ENCODE measurements around the gene TPRKB. TPM values are rescaled to one million over a fixed set of nuclear protein-coding genes. Genes with fewer than 3 reads are reported as not detected.
"Not testable (repeated sequence)": the region's sequence is repeated elsewhere in the genome, so short reads cannot be mapped to it uniquely, and the experiment has no call there.

Gene TPRKB
- polyA plus RNA-seq, 1 donor (not counting 4 experiments of a cell fraction or from before 2014, with no cell fraction given) = 58.4 TPM

DNA sequence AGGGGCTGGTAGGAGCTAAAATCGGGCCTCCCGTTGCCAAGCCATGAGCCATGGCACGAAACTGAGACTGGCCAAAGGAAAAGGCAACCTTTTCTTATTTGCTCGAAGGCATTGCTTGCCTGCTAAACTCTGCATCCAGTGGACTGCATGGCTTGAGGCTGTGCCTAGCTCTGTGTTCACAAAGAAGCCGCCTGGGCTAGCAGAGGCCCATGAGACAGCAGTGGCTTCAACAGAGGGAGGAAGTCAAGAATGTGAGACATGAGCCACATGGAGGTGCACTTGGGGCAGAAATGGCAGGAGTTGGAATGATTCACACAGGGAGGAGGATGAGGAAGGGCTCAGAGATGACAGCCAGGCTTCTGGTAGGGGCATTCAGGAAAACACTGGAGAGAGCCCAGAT is 33.5 kb downstream of the TPRKB start:
- Histone ChIP-seq H3K4me3 (ENCODE audit: control insufficient read depth in 2 of 3, extremely low read depth in 1 of 3, insufficient read depth in 2 of 3, low read depth in 1 of 3, low read length in 3 of 3) (no peak overlapping the region), H3K9ac (ENCODE audit: control insufficient read depth, extremely low read depth, insufficient read depth, low read length) (no peak overlapping the region), H3K4me2 (ENCODE audit: control insufficient read depth, extremely low read depth, insufficient read depth, low read depth, low read length) (no peak overlapping the region), H3K4me1 (ENCODE audit: control insufficient read depth, extremely low read depth, insufficient read depth, low read length) (no peaks in the 10 kb centered on the region), H4K20me1 (ENCODE audit: control insufficient read depth, extremely low read depth, insufficient read depth, low read length) (no peaks in the 10 kb centered on the region), H3K27ac (ENCODE audit: control insufficient read depth, insufficient read depth, low read length) (no peak overlapping the region), H3K9me3 (ENCODE audit: control insufficient read depth, low read depth, low read length) (no peaks in the 10 kb centered on the region), H3K27me3 (ENCODE audit: control insufficient read depth, extremely low read depth, insufficient read depth, low read length) (peaks cover 8% of the 10 kb centered on the region), H3K36me3 (ENCODE audit: control insufficient read depth in 2 of 2, extremely low read depth in 1 of 2, insufficient read depth in 2 of 2, low read length in 2 of 2) (no peaks in the 10 kb centered on the region), H2AFZ (ENCODE audit: control insufficient read depth, low read length) (no peak overlapping the region), H3K79me2 (ENCODE audit: control insufficient read depth, insufficient read depth, low read length) (no peaks in the 10 kb centered on the region), H3K9me1 (ENCODE audit: control insufficient read depth, extremely low read depth, insufficient read depth, low read length) (no peaks in the 10 kb centered on the region)
- dilution Hi-C loops (cut with MboI; ENCODE audit: extremely low pct_ligation_motif_present, low sequenced_read_pairs) = no loop called here
- DNase-seq (ENCODE audit: low read depth, low spot score) (no peak), FAIRE-seq (no peak)
- no peak for TF ChIP-seq EZH2 (IDR thresholded peaks at IDR 0.05; ENCODE audit: low read length)
- TF ChIP-seq, protein P1, sequence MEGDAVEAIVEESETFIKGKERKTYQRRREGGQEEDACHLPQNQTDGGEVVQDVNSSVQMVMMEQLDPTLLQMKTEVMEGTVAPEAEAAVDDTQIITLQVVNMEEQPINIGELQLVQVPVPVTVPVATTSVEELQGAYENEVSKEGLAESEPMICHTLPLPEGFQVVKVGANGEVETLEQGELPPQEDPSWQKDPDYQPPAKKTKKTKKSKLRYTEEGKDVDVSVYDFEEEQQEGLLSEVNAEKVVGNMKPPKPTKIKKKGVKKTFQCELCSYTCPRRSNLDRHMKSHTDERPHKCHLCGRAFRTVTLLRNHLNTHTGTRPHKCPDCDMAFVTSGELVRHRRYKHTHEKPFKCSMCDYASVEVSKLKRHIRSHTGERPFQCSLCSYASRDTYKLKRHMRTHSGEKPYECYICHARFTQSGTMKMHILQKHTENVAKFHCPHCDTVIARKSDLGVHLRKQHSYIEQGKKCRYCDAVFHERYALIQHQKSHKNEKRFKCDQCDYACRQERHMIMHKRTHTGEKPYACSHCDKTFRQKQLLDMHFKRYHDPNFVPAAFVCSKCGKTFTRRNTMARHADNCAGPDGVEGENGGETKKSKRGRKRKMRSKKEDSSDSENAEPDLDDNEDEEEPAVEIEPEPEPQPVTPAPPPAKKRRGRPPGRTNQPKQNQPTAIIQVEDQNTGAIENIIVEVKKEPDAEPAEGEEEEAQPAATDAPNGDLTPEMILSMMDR (optimal IDR thresholded peaks at IDR 0.05 in 1 of 3, IDR thresholded peaks at IDR 0.05 in 1 of 3, conservative IDR thresholded peaks at IDR 0.05 in 1 of 3; ENCODE audit: extremely low read depth in 1 of 3, insufficient read depth in 2 of 3, low read length in 3 of 3) = no peak

DNA sequence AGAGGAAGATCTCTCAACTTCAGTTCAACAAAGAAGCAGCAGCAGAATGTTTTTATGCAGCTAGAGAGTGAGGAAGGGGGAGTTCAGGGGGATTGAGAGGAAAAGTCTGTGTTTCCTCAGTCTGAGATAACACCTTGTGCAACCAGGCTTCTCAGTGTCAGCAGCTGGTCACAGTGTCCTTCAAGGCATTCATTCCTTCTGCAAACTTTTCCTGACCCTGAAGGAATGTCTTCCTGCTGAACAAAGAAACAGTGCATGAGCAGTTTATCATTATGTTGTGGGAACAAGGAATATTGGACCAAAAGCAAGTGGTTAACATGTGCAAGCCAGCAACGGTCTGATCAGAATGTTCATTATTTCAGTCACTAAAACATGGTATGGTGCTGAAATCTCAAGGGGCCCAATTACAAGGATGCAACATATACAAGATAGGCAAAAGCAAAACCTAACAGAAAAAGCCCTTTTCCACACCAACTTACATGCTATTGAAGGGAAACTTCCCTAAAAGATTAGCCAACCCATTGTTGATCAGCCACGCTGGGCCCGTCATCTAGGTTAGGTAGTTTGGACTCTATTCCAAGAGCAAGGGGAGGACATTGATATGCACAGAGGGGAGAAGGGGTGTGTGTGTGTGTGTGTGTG is 34.2 kb downstream of the TPRKB start:
- FAIRE-seq; H3K4me3 ChIP-seq (ENCODE audit: control insufficient read depth in 2 of 3, extremely low read depth in 1 of 3, insufficient read depth in 2 of 3, low read depth in 1 of 3, low read length in 3 of 3); dilution Hi-C loops (cut with MboI; ENCODE audit: extremely low pct_ligation_motif_present, low sequenced_read_pairs): not testable (repeated sequence)

More for the DNA sequence above, 34.2 kb downstream of the TPRKB start:
- H3K79me2 ChIP-seq (ENCODE audit: control insufficient read depth, insufficient read depth, low read length); H3K27me3 ChIP-seq (ENCODE audit: control insufficient read depth, extremely low read depth, insufficient read depth, low read length); H2AFZ ChIP-seq (ENCODE audit: control insufficient read depth, low read length); DNase-seq (ENCODE audit: low read depth, low spot score); H3K4me2 ChIP-seq (ENCODE audit: control insufficient read depth, extremely low read depth, insufficient read depth, low read depth, low read length); H4K20me1 ChIP-seq (ENCODE audit: control insufficient read depth, extremely low read depth, insufficient read depth, low read length); H3K27ac ChIP-seq (ENCODE audit: control insufficient read depth, insufficient read depth, low read length); H3K36me3 ChIP-seq (ENCODE audit: control insufficient read depth in 2 of 2, extremely low read depth in 1 of 2, insufficient read depth in 2 of 2, low read length in 2 of 2); H3K4me1 ChIP-seq (ENCODE audit: control insufficient read depth, extremely low read depth, insufficient read depth, low read length); H3K9me3 ChIP-seq (ENCODE audit: control insufficient read depth, low read depth, low read length); H3K9ac ChIP-seq (ENCODE audit: control insufficient read depth, extremely low read depth, insufficient read depth, low read length); H3K9me1 ChIP-seq (ENCODE audit: control insufficient read depth, extremely low read depth, insufficient read depth, low read length): not testable (repeated sequence)
